Lung microvascular endothelial cell (primary cell): ENCODE results near the gene DNMBP. TPM values are rescaled to one million over a fixed set of nuclear protein-coding genes. Genes with fewer than 3 reads are reported as not detected.
A peak's percentile ranks its signal among the peaks of the same experiment; 100 is the strongest.
"Not testable (repeated sequence)": the region's sequence is repeated elsewhere in the genome, so short reads cannot be mapped to it uniquely, and the experiment has no call there.

ENCODE experiments used
- DNase-seq, 2 donors: peaks; one replicate each; pipeline versions ENCODE4 v3.0.0 to v3.0.0-alpha.2; 2010; ENCODE audit warnings: low read depth in 2 of 2
- total RNA-seq: library from RNA; depleted of rRNA; stranded (reverse); fragments of >200 nt; gene quantifications from 2 replicates; pipeline ENCODE4 v1.2.1, GENCODE V29; 2014

DNMBP gene
- total RNA-seq, 1 donor from 2014 or later: 31.7 TPM

- DNase-seq: no peak
Observed at GRCh38 chr10:100020142-100020885, 10.6 kb upstream of the DNMBP start.

- no peak for DNase-seq
Observed at GRCh38 chr10:100019787-100020141, 10.0 kb upstream of the DNMBP start.

GRCh38 chr10:100014071-100014762, 4.5 kb upstream of the DNMBP start:
- no peak for DNase-seq

GRCh38 chr10:100013621-100014020, 3.9 kb upstream of the DNMBP start:
- no peak for DNase-seq

GRCh38 chr10:100011906-100012305, 2.2 kb upstream of the DNMBP start:
- DNase-seq: not testable (repeated sequence)

- DNase-seq: no peak
Observed at GRCh38 chr10:100009283-100009792, 409 bp downstream of the DNMBP start.

- peak; percentile 25 to 30 for DNase-seq
Observed at GRCh38 chr10:100008708-100009282, 952 bp downstream of the DNMBP start.

GRCh38 chr10:100008142-100008522, 1.6 kb downstream of the DNMBP start:
- DNase-seq: peak; percentile 18 to 51

- DNase-seq: peak; percentile 20
Observed at GRCh38 chr10:100007231-100008141, 2.3 kb downstream of the DNMBP start.

- DNase-seq: peak; percentile 78 to 96
Observed at GRCh38 chr10:100006243-100006886, 3.4 kb downstream of the DNMBP start.

GRCh38 chr10:100004805-100005510, 4.8 kb downstream of the DNMBP start:
- peak in 1 of 2 donors; percentile 23 for DNase-seq

- DNase-seq: no peak
Observed at GRCh38 chr10:100000109-100000644, 9.6 kb downstream of the DNMBP start.

GRCh38 chr10:99999319-100000108, 10.2 kb downstream of the DNMBP start:
- DNase-seq: peak in 1 of 2 donors; percentile 51

- DNase-seq: no peak
Observed at GRCh38 chr10:99998889-99999288, 10.9 kb downstream of the DNMBP start.

GRCh38 chr10:99996671-99997648, 12.8 kb downstream of the DNMBP start:
- DNase-seq: peak in 1 of 2 donors; percentile 79

GRCh38 chr10:99995713-99996112, 14.0 kb downstream of the DNMBP start:
- DNase-seq: no peak

GRCh38 chr10:99995269-99995668, 14.5 kb downstream of the DNMBP start:
- DNase-seq: peak in 1 of 2 donors; percentile 23

- no peak for DNase-seq
Observed at GRCh38 chr10:99994801-99995200, 14.9 kb downstream of the DNMBP start.
